Measurements from ENCODE around the gene CAPN1.

- TF ChIP-seq CTCF (conservative IDR thresholded peaks at IDR 0.05; ENCODE audit: low read depth, low read length) (no peak), POLR2A (IDR thresholded peaks at IDR 0.05; ENCODE audit: low read depth, low read length) (no peak), CHD1 (IDR thresholded peaks at IDR 0.05; ENCODE audit: low read depth, low read length) (no peak), SMC3 (IDR thresholded peaks at IDR 0.05; ENCODE audit: low read depth, low read length) (no peak), ELK1 (IDR thresholded peaks at IDR 0.05; ENCODE audit: borderline replicate concordance, low read depth, low read length) (no peak), MXI1 (IDR thresholded peaks at IDR 0.05; ENCODE audit: borderline replicate concordance, low read depth, low read length) (no peak), RAD21 (IDR thresholded peaks at IDR 0.05; ENCODE audit: low read length) (no peak), MAZ (IDR thresholded peaks at IDR 0.05; ENCODE audit: borderline replicate concordance, low read depth, low read length) (no peak)
Observed at GRCh38 chr11:65210748-65211147, 29.0 kb downstream of the CAPN1 start.
